ENCODE measurements around the gene ASB18.

The ASB18 gene

DNA sequence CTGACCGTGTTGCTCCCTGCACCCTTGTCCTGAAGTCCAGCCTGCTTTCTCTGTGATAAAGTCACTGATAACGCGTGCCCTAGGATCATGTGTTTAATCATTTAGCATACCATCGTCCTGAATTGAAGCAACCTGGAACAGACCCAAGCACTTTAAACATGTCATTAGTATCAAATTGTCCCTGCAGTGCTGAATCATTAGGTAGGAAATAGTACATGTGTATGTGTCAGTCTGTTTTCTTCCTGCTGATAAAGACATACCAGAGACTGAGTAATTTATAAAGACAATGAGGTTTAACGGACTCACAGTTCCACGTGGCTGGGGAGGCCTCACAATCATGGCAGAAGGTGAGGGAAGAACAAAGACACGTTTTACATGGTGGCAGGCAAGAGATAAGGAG, 2.8 kb downstream of the ASB18 start:
- Mint-ChIP-seq H3K4me1 (no peaks in the 10 kb centered on the region), H3K27me3 (peaks cover 4% of the 10 kb centered on the region), H3K27ac (no peak overlapping the region), H3K36me3 (no peaks in the 10 kb centered on the region), H3K4me3 (no peak overlapping the region), H3K9me3 (peaks cover 2% of the 10 kb centered on the region)
- no peak for DNase-seq
- CTCF ChIA-PET: no interaction called here

- no peak overlapping the region for H3K27ac Mint-ChIP-seq
- no peaks in the 10 kb centered on the region for H3K36me3 Mint-ChIP-seq
- no peak overlapping the region for H3K4me3 Mint-ChIP-seq
- H3K4me1 Mint-ChIP-seq: no peaks in the 10 kb centered on the region
- no peak for DNase-seq
- CTCF ChIA-PET: no interaction called here
- H3K9me3 Mint-ChIP-seq: peaks cover 2% of the 10 kb centered on the region
- peaks cover 4% of the 10 kb centered on the region for H3K27me3 Mint-ChIP-seq
These were observed 4.8 kb downstream of the ASB18 start for GRCh38 chr2:236259371-236259770.

DNA sequence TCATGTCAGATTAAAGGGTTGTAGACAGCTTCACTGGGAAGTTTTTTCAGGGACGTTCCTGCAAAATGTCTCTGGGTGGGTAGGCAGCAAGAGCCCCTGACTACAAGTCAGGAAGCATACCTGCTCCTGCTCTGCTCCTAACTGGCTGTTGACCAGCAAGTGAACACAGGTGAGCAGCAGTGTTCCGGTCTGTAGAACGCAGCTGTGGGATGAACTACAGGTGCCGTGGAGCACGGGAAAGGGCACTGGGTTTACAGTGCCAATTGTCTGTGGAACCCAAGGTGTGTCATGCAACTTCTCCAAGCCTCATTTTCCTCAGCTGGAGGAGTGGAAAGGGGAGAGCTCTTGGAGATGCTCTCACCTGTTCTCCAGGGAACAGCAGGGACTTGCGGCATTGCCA, 6.6 kb downstream of the ASB18 start:
- Mint-ChIP-seq H3K27me3 (peaks cover 4% of the 10 kb centered on the region), H3K4me3 (no peak overlapping the region), H3K9me3 (peaks cover 2% of the 10 kb centered on the region), H3K27ac (no peak overlapping the region), H3K36me3 (no peaks in the 10 kb centered on the region), H3K4me1 (no peaks in the 10 kb centered on the region)
- CTCF ChIA-PET: no interaction called here
- no peak for DNase-seq

GRCh38 chr2:236257136-236257535, 7.1 kb downstream of the ASB18 start:
- CTCF ChIA-PET: no interaction called here
- H3K4me3 Mint-ChIP-seq: no peak overlapping the region
- H3K36me3 Mint-ChIP-seq: no peaks in the 10 kb centered on the region
- no peak for DNase-seq
- H3K9me3 Mint-ChIP-seq: peaks cover 2% of the 10 kb centered on the region
- peaks cover 4% of the 10 kb centered on the region for H3K27me3 Mint-ChIP-seq
- H3K4me1 Mint-ChIP-seq: no peaks in the 10 kb centered on the region
- H3K27ac Mint-ChIP-seq: no peak overlapping the region

GRCh38 chr2:236256366-236256985, 7.7 kb downstream of the ASB18 start:
- CTCF ChIA-PET: no interaction called here
- no peak overlapping the region for H3K4me3 Mint-ChIP-seq
- H3K36me3 Mint-ChIP-seq: no peaks in the 10 kb centered on the region
- no peaks in the 10 kb centered on the region for H3K4me1 Mint-ChIP-seq
- DNase-seq: no peak
- H3K9me3 Mint-ChIP-seq: peaks cover 2% of the 10 kb centered on the region
- H3K27ac Mint-ChIP-seq: no peak overlapping the region
- H3K27me3 Mint-ChIP-seq: peaks cover 4% of the 10 kb centered on the region

GRCh38 chr2:236254674-236255073, 9.5 kb downstream of the ASB18 start:
- H3K36me3 Mint-ChIP-seq: no peaks in the 10 kb centered on the region
- CTCF ChIA-PET: no interaction called here
- no peak overlapping the region for H3K4me3 Mint-ChIP-seq
- DNase-seq: no peak
- peaks cover 7% of the 10 kb centered on the region for H3K27me3 Mint-ChIP-seq
- H3K4me1 Mint-ChIP-seq: no peaks in the 10 kb centered on the region
- no peaks in the 10 kb centered on the region for H3K9me3 Mint-ChIP-seq
- no peak overlapping the region for H3K27ac Mint-ChIP-seq

GRCh38 chr2:236254001-236254400, 10.2 kb downstream of the ASB18 start:
- no peak for DNase-seq
- Mint-ChIP-seq H3K27me3 (peaks cover 4% of the 10 kb centered on the region), H3K9me3 (no peaks in the 10 kb centered on the region), H3K27ac (no peak overlapping the region), H3K36me3 (no peaks in the 10 kb centered on the region), H3K4me1 (no peaks in the 10 kb centered on the region), H3K4me3 (no peak overlapping the region)
- CTCF ChIA-PET: no interaction called here

DNA sequence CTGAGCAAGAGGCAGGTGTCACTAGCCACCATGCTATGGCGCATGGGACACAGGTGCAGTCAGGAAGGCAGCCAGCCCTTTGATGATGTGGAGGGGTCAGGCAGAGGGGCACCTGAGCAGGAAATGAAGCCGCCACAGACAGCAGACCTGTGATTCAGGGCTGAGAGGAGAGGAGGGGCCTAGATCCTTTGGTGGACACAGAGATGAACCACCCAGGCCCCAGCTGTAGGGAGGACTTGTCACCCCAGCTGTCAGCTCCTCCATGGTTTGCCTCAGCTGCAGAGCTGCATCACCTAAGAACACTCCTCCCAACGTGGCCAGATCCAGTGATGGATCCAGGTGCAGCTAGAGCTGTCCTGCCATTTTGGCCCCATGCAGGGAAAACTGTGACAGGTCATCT, 11.6 kb downstream of the ASB18 start:
- H3K36me3 Mint-ChIP-seq: no peaks in the 10 kb centered on the region
- no peak for DNase-seq
- CTCF ChIA-PET: interaction anchor here (0.6 kb wide), 1 partner anchor 105 kb away, joined by 3 read pairs; no protein-coding TSS in a partner anchor
- H3K27me3 Mint-ChIP-seq: peaks cover 10% of the 10 kb centered on the region
- no peak overlapping the region for H3K4me3 Mint-ChIP-seq
- H3K4me1 Mint-ChIP-seq: no peaks in the 10 kb centered on the region
- H3K9me3 Mint-ChIP-seq: no peaks in the 10 kb centered on the region
- H3K27ac Mint-ChIP-seq: no peak overlapping the region

DNA sequence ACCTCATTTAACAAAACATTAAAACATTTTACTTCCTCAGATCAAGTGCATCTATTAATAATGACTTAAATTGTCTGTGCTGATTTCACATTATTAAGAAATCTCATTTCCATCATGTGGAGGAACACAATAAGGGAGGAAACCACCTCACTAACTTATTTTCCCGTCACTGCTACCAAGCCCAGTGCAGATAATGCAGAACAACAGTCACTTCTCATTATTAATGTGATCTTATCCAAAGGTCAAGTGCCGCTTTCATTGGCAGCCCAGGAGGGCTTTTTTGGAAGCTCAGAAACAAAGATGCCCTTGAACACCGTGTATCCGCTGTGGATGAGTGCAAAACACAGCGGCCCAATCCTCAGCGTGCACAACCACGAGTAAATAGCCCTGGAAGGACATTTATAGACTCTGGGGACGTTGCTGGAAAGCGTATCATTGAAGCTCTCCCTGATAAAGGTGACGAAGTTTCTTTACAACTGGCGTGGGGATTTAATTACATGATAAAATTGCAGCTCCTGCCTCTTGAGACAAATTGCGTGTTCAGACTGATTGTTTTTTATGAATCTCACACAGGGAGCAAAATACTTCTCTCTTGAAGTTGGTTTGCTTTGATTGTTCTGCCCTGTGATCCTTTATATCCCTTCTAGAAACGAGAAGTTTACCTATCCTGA, 13.2 kb downstream of the ASB18 start:
- no peaks in the 10 kb centered on the region for H3K36me3 Mint-ChIP-seq
- H3K4me1 Mint-ChIP-seq: no peaks in the 10 kb centered on the region
- H3K27ac Mint-ChIP-seq: no peak overlapping the region
- DNase-seq: no peak
- CTCF ChIA-PET: no interaction called here
- H3K4me3 Mint-ChIP-seq: no peak overlapping the region
- no peaks in the 10 kb centered on the region for H3K9me3 Mint-ChIP-seq
- peaks cover 10% of the 10 kb centered on the region for H3K27me3 Mint-ChIP-seq

DNA sequence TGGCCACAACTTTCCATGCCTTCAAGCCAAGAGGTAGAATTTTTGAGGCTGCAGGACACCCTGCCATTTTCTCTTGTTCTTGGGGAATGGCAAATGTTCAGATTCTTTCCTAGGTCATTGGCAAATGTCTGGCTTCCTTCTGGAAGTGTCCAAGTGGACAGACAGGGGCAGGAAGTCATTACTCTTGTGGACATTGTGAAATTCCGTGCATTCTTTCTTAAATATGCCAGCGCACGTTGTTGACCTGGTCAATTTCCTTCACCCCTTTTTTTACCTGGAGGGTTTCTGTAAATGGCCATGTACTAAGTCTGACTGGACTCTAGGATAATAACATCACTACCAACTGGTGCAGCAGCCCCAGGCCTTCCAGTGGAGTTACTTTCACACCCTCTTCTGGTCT, 13.9 kb downstream of the ASB18 start:
- Mint-ChIP-seq H3K9me3 (no peaks in the 10 kb centered on the region), H3K27me3 (peaks cover 10% of the 10 kb centered on the region), H3K27ac (no peak overlapping the region), H3K36me3 (no peaks in the 10 kb centered on the region), H3K4me1 (no peaks in the 10 kb centered on the region), H3K4me3 (no peak overlapping the region)
- CTCF ChIA-PET: no interaction called here
- DNase-seq: no peak

- Mint-ChIP-seq H3K27ac (no peak overlapping the region), H3K9me3 (no peaks in the 10 kb centered on the region), H3K27me3 (peaks cover 14% of the 10 kb centered on the region), H3K4me1 (no peaks in the 10 kb centered on the region), H3K36me3 (no peaks in the 10 kb centered on the region), H3K4me3 (no peak overlapping the region)
- CTCF ChIA-PET: no interaction called here
- DNase-seq: no peak
These were observed 15.1 kb downstream of the ASB18 start for GRCh38 chr2:236249066-236249465.

DNA sequence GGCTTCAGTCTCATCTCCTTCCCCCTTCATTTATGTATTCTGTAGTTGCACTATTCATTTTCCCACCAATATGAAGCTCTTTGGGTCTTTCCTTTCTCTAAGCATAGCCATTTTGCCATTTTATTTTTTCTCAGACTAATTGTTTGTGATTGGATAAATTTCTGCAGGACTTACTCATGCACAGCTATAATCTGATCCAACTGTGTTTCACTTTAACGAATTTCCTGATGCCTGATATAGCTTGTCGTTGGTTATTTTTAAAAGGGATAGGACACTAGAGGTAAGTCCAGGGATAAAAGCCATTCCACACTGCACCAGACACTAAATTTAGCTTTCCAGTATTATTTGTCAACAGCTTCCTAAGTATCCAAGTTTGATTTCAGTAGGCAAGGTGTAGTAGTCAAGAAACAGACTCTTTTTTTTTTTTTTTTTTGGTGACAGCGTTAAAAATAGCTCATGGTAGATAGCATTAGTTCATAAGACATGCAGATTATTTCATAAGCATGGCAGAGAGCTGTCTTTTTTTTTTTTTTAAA, 17.4 kb downstream of the ASB18 start:
- no peaks in the 10 kb centered on the region for H3K9me3 Mint-ChIP-seq
- no peaks in the 10 kb centered on the region for H3K36me3 Mint-ChIP-seq
- H3K27me3 Mint-ChIP-seq: peaks cover 14% of the 10 kb centered on the region
- CTCF ChIA-PET: no interaction called here
- H3K27ac Mint-ChIP-seq: no peak overlapping the region
- no peaks in the 10 kb centered on the region for H3K4me1 Mint-ChIP-seq
- DNase-seq: no peak
- no peak overlapping the region for H3K4me3 Mint-ChIP-seq

DNA sequence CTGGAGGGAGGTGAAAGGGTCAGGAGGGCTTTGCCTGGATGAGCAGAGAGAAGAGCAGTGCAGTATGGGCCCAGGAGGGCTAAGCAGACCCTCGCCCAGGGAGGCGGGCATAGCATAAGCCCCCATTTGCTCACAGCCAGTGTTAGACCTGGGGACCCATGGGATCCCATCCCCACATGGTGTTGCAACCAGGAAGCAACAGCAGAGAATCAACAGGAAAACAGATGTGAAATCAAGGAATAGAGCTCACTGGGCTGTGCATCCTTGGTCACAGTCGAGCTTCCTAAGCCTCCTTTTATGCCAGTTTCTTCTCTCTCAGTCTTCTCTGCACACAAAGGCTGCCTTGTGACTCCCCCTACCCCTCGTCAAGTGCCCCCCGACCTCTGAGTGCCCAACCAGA, 19.9 kb downstream of the ASB18 start:
- no peaks in the 10 kb centered on the region for H3K36me3 Mint-ChIP-seq
- no peak overlapping the region for H3K4me3 Mint-ChIP-seq

GRCh38 chr2:236242057-236242495, 22.1 kb downstream of the ASB18 start:
- DNase-seq: no peak
- H3K4me1 Mint-ChIP-seq: no peaks in the 10 kb centered on the region
- CTCF ChIA-PET: no interaction called here
- H3K27ac Mint-ChIP-seq: no peak overlapping the region
- H3K36me3 Mint-ChIP-seq: no peaks in the 10 kb centered on the region
- H3K27me3 Mint-ChIP-seq: peaks cover 44% of the 10 kb centered on the region
- no peak overlapping the region for H3K4me3 Mint-ChIP-seq
- no peaks in the 10 kb centered on the region for H3K9me3 Mint-ChIP-seq

More for the DNA sequence above, 19.9 kb downstream of the ASB18 start:
- DNase-seq: no peak
- Mint-ChIP-seq H3K27me3 (peaks cover 28% of the 10 kb centered on the region), H3K4me1 (no peaks in the 10 kb centered on the region), H3K9me3 (no peaks in the 10 kb centered on the region), H3K27ac (no peak overlapping the region)
- CTCF ChIA-PET: no interaction called here
